Cardiac fibroblast (primary cell): ENCODE results near the gene SCUBE1.

Experiments used
- DNase-seq, 2 donors: peaks; one replicate each; pipeline versions ENCODE4 v3.0.0 to v3.0.0-alpha.2; 2010; ENCODE audit warnings: low read depth in 2 of 2
- H3K4me3 ChIP-seq, 2 donors: replicated peaks in 1 of 2; 1 replicate in 1 of 2; 2 replicates in 1 of 2; pipeline ENCODE4 v1.5.1; 2011; ENCODE audit warnings: low read depth in 2 of 2, low read length in 2 of 2, mild to moderate bottlenecking in 2 of 2, moderate library complexity in 1 of 2
- TF ChIP-seq, protein P1 (sequence below): IDR thresholded peaks from one replicate; pipeline ENCODE4 v1.5.1; 2011; ENCODE audit warnings: low read depth, mild to moderate bottlenecking, low read length, inconsistent platforms

The SCUBE1 gene

DNA sequence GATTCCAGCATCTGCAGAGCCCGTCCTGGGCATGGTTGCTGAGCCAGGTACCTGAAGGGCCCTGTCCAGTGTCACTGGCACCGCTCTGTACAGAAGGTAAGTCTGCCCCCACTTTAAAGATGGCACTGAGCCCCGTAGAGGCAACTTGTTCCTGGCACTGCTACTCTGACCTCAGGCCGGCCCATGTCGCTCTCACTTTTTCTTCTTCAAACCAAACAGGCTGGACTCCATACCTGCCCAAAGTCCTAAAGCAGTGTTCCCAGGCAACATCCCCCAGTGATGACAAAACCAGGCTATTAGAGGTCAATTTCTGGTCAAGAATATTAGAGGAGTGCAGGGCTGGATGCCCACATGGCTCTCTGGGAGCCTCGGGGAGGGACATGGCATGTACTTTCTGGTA, 109.6 kb downstream of the SCUBE1 start:
- H3K4me3 ChIP-seq = no peak overlapping the region
- DNase-seq = no peak
- TF ChIP-seq, protein P1, sequence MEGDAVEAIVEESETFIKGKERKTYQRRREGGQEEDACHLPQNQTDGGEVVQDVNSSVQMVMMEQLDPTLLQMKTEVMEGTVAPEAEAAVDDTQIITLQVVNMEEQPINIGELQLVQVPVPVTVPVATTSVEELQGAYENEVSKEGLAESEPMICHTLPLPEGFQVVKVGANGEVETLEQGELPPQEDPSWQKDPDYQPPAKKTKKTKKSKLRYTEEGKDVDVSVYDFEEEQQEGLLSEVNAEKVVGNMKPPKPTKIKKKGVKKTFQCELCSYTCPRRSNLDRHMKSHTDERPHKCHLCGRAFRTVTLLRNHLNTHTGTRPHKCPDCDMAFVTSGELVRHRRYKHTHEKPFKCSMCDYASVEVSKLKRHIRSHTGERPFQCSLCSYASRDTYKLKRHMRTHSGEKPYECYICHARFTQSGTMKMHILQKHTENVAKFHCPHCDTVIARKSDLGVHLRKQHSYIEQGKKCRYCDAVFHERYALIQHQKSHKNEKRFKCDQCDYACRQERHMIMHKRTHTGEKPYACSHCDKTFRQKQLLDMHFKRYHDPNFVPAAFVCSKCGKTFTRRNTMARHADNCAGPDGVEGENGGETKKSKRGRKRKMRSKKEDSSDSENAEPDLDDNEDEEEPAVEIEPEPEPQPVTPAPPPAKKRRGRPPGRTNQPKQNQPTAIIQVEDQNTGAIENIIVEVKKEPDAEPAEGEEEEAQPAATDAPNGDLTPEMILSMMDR = no peak

DNA sequence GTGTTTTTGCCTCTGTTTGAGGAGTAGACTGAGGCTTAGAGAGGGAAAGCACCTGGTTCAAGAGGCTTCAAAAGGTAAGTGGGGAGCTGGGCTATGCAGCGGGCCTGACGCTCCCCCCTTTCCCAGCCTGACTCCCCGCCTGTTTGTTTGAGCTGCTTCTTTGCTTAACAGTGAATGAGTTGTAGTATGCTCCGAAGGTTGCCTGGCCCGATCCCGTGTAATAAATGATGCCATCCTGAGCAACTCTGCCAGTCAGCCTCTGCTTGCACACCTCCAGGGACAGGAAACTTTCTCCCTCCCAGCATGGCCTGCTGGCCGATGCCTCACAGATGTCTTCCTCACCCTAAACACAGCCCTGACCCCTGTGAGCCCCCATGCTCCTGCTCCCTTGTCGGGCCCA, 110.7 kb downstream of the SCUBE1 start:
- H3K4me3 ChIP-seq = no peak overlapping the region
- no peak for DNase-seq
- TF ChIP-seq, protein P1 = no peak

GRCh38 chr22:43231724-43232034, 111.5 kb downstream of the SCUBE1 start:
- no peak for DNase-seq
- no peak overlapping the region for H3K4me3 ChIP-seq
- TF ChIP-seq, protein P1 = no peak

DNA sequence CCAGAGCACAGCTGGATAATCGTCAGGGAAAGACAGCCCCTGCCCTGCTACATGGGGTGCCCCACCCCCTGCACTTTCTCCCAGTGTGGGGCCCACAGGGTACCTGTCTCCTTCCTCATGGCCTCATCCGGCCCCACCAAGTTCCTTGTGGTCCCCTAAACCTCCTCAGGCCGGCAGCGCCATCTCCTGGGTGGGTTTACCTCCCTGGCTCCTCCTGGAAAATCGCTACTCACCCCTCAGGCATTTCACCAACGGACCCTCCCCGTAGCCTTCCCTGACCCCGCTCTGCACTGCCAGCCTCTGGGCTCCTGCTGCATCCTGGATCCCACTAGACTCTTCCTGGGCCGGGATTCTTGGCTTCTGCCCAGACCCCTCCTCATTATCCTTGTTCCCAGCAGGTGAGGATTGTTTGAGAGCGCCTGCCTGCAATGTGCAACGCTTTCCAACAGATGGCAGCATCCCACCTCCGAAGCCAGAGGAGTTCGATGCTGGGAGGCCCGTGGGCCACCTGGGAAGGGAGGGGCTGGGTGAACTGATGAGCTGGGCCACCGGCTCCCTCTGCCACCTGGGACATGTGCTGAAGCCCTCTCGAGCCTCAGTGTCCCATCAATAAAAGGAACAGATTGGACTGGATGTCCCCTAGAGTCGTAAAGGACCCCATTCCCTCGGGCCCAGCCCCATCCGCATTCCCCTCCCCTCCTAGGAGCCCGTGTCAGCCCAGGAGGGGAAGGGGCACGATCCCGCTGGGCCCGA, 112.0 kb downstream of the SCUBE1 start:
- TF ChIP-seq, protein P1 = peak; percentile 97
- peak; percentile 46 to 47 for DNase-seq
- H3K4me3 ChIP-seq = no peak overlapping the region

DNA sequence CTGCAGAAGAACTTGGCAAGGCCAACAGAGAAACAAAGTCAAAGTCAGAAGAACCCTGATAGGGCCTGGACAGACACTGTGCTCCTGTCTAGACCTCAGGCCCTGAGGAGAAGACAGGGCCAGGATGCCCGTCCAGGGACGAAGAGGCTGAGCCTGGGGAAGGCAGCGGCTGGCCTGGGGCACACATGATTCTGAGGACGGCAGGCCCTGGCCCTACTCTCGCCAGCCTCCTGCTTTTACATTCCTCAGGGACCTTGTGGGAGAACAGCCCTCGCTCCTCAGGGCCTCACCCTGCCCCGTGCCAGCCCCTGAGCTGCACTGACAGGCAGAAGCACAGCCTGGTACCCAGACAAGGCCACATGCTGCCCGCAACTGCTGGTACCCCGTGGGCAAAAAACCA, 112.6 kb downstream of the SCUBE1 start:
- DNase-seq = no peak
- H3K4me3 ChIP-seq = no peak overlapping the region
- TF ChIP-seq, protein P1 = no peak

DNA sequence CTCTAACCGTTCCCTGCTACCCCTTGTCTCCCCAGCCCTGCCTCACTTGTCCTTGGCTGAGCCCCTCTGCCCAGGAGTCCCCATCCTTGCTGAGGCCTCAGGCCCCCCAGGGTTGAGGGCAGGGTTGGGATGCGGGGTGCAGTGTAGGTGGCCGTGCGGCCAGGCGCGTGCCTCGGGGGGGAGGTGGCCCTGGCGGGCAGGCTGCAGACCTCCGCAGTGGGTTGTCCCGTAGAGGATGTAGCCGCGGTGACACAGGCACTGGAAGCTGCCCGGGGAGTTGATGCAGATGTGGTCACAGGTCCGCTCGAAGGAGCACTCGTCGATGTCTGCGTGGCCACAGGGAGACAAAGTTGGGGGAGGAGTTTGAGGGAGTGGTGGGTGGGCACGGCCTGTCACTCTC, 114.3 kb downstream of the SCUBE1 start:
- TF ChIP-seq, protein P1 = no peak
- no peak for DNase-seq
- H3K4me3 ChIP-seq = no peak overlapping the region

GRCh38 chr22:43228330-43228729, 114.8 kb downstream of the SCUBE1 start:
- DNase-seq = peak; percentile 31 to 42
- TF ChIP-seq, protein P1 = peak; percentile 45
- no peak overlapping the region for H3K4me3 ChIP-seq
